ENCODE results near the gene DPYD.

DPYD gene

DNA sequence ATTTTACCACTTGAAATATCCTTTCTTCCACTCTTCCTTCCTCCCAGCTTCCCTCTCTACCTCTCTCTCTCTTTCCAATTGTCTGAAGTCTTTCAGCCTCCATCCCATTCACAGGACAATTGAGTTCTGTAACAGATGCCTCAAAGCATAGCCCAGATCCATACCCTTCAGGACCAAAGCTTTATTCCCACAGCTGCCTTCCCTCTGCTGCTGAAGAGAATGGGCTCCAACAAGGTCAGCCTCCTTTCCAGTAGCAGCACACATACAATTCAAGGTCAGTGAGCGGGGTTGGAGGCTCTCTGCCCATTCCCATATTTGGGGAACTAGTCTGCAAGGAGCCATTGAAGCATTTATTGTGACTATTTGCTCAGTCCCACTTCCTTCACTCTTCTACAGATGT, 179.9 kb downstream of the DPYD start:
- no peaks in the 10 kb centered on the region for H3K9me3 Mint-ChIP-seq
- DNase-seq, result no peak

DNA sequence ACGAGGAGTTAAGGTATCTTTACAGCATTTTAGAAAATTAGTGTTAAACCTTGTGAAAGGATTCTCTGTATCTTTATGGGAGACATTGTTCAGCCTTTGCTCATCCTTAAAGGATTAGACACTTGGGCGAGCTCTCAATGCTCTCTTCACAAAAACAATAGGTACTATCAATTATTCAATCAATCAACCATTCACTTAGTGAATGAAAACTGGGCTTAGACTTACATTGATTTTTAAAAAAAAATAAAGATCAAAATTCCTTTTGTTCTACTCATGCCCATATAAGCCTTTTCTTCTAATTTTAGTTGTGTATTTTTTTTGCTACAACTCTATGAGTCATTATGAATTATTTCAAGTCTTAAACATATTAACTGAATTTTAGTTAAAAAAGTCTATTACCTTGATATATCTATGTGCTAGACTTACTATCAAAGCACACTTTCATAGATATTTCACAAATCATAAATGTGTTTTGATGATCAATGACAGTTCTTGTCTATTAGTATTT, 181.2 kb downstream of the DPYD start:
- Mint-ChIP-seq H3K4me3 (no peak overlapping the region), H3K9me3 (no peaks in the 10 kb centered on the region), H3K36me3 (ENCODE audit: insufficient read depth) (peaks cover 3% of the 10 kb centered on the region), H3K4me1 (ENCODE audit: low read depth in 2 of 2) (peaks cover 7 to 10% of the 10 kb centered on the region in 2 donors), H3K27ac (no peak overlapping the region), H3K27me3 (no peaks in the 10 kb centered on the region)
- ATAC-seq (replicated peaks) (no peak), DNase-seq (no peak)

More for the DNA sequence above, 179.9 kb downstream of the DPYD start:
- Mint-ChIP-seq H3K27ac (no peak overlapping the region), H3K4me3 (no peak overlapping the region), H3K4me1 (ENCODE audit: low read depth in 2 of 2) (peaks cover 7 to 15% of the 10 kb centered on the region in 2 donors), H3K27me3 (no peaks in the 10 kb centered on the region), H3K36me3 (ENCODE audit: insufficient read depth) (peaks cover 3% of the 10 kb centered on the region)
- ATAC-seq (replicated peaks), result no peak

DNA sequence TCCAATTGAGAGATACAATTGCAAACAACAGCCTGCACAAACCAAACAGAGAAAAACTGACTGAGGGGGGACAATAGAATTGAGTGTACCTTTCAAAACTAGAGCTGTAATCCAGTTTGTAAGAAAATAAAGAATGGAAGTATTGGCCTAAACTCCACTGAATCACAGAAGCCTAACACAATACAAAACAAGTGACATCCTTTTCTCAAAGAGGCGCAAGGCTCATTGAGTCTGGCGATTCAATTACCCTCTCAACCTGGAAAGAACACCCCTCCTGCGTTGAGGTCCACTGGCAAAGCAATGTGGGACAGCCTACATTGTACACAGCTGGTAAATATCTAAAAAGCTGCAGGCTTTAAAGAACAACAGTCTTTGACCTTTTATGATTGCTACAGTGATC, 182.6 kb downstream of the DPYD start:
- no peaks in the 10 kb centered on the region for H3K27me3 Mint-ChIP-seq

DNA sequence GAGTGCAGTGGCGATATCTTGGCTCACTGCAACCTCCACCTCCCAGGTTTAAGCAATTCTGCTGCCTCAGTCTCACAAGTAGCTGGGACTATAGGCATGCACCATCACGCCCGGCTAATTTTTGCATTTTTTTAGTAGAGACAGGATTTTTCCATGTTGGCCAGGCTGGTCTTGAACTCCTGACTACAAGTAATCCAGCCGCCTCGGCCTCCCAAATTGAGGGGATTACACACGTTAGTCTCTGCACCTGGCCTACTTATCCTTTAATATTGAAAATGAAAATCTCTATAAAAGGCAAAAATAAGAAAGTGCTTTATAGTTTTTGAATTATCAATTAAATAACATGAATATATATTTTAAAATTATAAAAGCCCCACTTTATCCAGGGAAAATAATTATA, 190.6 kb downstream of the DPYD start:
- H3K4me1 Mint-ChIP-seq (ENCODE audit: low read depth in 2 of 2), result peaks cover 2 to 15% of the 10 kb centered on the region in 2 donors
- H3K36me3 Mint-ChIP-seq (ENCODE audit: insufficient read depth), result peaks cover 5% of the 10 kb centered on the region
- H3K27ac Mint-ChIP-seq, result no peak overlapping the region
- no peaks in the 10 kb centered on the region for H3K27me3 Mint-ChIP-seq
- H3K9me3 Mint-ChIP-seq, result no peaks in the 10 kb centered on the region
- H3K4me3 Mint-ChIP-seq, result no peak overlapping the region
- DNase-seq (no peak), ATAC-seq (replicated peaks) (no peak)

More for the DNA sequence above, 182.6 kb downstream of the DPYD start:
- Mint-ChIP-seq H3K27ac (no peak overlapping the region), H3K4me3 (no peak overlapping the region), H3K9me3 (no peaks in the 10 kb centered on the region), H3K36me3 (ENCODE audit: insufficient read depth) (peaks cover 3% of the 10 kb centered on the region), H3K4me1 (ENCODE audit: low read depth in 2 of 2) (peaks cover 5 to 14% of the 10 kb centered on the region in 2 donors)
- DNase-seq (no peak), ATAC-seq (replicated peaks) (no peak)

DNA sequence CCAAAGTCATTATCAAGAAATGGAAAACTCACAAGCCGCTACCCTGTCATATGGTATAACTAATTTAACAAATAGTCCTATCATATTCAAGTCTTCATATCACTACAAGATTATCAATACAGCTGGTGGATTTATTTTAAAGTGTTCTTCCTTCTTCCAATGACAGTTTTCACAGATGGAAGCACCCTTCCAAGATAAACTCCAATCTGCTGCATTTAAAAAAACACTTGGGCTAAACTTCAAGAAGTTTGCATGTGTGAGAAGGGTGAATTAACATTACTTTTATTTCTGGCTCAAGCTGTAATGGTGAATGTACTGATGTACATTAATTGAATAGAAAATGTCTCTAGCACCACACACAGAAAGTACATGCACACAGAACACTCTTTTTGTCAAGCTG, 192.4 kb downstream of the DPYD start:
- Mint-ChIP-seq H3K27me3 (no peaks in the 10 kb centered on the region), H3K4me3 (no peak overlapping the region), H3K27ac (no peak overlapping the region), H3K9me3 (no peaks in the 10 kb centered on the region), H3K36me3 (ENCODE audit: insufficient read depth) (peaks cover 5% of the 10 kb centered on the region), H3K4me1 (ENCODE audit: low read depth in 2 of 2) (peaks cover 5 to 17% of the 10 kb centered on the region in 2 donors)
- no peak for ATAC-seq (replicated peaks)
- DNase-seq, result no peak

DNA sequence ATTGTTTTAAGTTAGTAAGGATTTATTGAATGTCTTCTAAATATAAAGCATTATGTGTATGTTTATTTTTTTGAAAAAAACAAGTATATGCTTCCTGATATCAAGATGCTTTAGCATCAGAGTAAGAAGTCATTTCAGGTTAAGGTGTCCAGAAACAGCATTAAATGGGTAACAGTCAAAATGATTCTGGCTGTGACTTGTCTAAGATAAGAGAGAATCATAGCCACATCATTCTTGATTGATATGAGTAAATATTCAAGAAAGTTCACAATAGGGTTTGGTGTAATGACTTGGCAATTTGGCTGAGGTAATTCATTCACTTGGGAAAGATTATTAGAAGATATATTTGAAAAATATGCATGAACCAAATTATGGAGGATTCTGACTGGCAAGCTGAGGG, 193.8 kb downstream of the DPYD start:
- no peak overlapping the region for H3K4me3 Mint-ChIP-seq
- H3K27me3 Mint-ChIP-seq, result no peaks in the 10 kb centered on the region
- no peaks in the 10 kb centered on the region for H3K9me3 Mint-ChIP-seq
- ATAC-seq (replicated peaks) (no peak), DNase-seq (no peak)
- H3K36me3 Mint-ChIP-seq (ENCODE audit: insufficient read depth), result peaks cover 2% of the 10 kb centered on the region
- H3K4me1 Mint-ChIP-seq (ENCODE audit: low read depth in 2 of 2), result peaks cover 5 to 17% of the 10 kb centered on the region in 2 donors
- peak overlapping the region in 1 of 2 donors; percentile 4 for H3K27ac Mint-ChIP-seq

DNA sequence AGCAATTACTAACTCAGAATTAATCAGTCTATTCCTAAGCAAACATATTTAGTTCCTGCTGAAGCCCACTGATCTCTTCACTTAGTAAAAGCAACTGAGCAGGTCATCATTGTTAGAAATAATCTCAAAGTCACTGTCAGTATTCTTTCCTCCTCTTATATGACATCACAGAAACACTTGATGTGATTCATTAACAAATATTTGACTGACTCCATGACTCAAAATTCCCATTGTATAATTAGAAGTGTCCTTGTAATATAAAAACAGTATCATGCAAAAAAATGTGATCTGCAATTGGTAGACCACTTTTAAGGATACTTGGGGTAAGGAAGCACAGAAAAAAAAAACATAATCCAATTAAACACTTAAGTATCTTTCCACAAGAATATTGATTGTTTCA, 194.4 kb downstream of the DPYD start:
- H3K9me3 Mint-ChIP-seq, result no peaks in the 10 kb centered on the region
- H3K4me1 Mint-ChIP-seq (ENCODE audit: low read depth in 2 of 2), result peaks cover 5 to 17% of the 10 kb centered on the region in 2 donors
- H3K27me3 Mint-ChIP-seq, result no peaks in the 10 kb centered on the region
- no peak overlapping the region for H3K4me3 Mint-ChIP-seq
- H3K27ac Mint-ChIP-seq, result no peak overlapping the region
- DNase-seq, result no peak
- H3K36me3 Mint-ChIP-seq (ENCODE audit: insufficient read depth), result no peaks in the 10 kb centered on the region
- ATAC-seq (replicated peaks), result no peak

DNA sequence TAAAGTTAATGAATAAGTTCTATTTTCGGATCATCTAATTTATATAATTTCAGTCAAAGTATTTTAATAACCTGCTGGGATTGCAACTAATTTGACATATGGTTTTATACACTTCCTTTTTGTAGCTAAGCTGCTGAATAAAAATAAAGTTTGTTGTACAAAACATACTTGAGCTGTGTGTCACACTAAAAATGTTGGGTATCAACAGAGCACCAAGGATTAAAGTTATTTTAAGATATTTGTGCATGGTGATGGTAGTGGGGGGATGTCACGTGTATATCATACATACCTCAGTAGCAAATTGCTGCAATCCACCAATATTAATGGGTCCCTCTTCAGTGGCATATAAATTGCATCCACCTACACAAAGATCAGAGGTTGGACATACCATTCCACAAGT, 199.6 kb downstream of the DPYD start:
- Mint-ChIP-seq H3K4me3 (no peak overlapping the region), H3K27me3 (no peaks in the 10 kb centered on the region), H3K36me3 (ENCODE audit: insufficient read depth) (peaks cover 21% of the 10 kb centered on the region), H3K9me3 (no peaks in the 10 kb centered on the region), H3K27ac (no peak overlapping the region), H3K4me1 (ENCODE audit: low read depth in 2 of 2) (peaks cover 3 to 6% of the 10 kb centered on the region in 2 donors)
- DNase-seq (no peak), ATAC-seq (replicated peaks) (no peak)

DNA sequence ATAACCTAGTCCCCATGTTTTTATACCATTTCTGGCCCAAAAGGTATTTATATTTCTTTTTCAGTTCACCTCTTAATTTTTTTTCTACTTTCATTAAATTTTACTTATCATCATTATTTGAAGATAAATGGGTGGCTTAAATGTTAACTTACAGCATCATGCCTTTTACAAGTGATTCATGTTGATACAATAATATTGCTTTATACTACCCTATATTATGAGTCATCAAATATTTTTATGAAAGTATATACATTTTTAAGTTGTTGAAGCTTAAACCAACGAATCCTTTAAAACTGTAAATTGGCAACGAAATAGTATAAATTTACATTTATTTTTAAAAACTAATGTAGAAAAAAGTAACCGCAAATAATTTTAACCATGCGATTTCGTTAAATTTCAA, 207.9 kb downstream of the DPYD start:
- Mint-ChIP-seq H3K4me1 (ENCODE audit: low read depth in 2 of 2) (no peaks in the 10 kb centered on the region), H3K9me3 (no peaks in the 10 kb centered on the region), H3K27me3 (no peaks in the 10 kb centered on the region), H3K36me3 (ENCODE audit: insufficient read depth) (peaks cover 2% of the 10 kb centered on the region), H3K27ac (no peak overlapping the region), H3K4me3 (no peak overlapping the region)
- no peak for ATAC-seq (replicated peaks)
- DNase-seq, result no peak

DNA sequence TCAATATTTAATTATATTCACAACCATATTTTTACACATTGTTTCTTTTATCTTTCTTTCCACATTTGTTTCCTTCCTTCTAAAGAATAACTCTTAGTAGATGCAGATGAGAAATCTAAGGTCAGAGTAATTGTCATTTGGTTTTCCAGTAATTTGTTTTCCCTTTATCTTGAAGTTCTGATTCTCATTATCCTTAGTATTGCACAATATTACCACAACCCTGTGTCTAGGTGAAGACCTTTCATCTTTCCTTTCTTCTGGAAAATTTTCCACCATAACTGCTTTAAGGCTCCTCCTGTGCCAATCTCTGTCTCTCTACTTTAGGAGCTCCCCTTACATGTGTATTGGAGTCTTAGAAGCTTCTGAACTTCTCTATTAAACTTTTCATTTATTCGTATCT, 209.0 kb downstream of the DPYD start:
- no peak overlapping the region for H3K27ac Mint-ChIP-seq
- no peaks in the 10 kb centered on the region for H3K4me1 Mint-ChIP-seq (ENCODE audit: low read depth in 2 of 2)
- ATAC-seq (replicated peaks) (no peak), DNase-seq (no peak)
- no peaks in the 10 kb centered on the region for H3K27me3 Mint-ChIP-seq
- H3K4me3 Mint-ChIP-seq, result no peak overlapping the region
- H3K36me3 Mint-ChIP-seq (ENCODE audit: insufficient read depth), result no peaks in the 10 kb centered on the region
- no peaks in the 10 kb centered on the region for H3K9me3 Mint-ChIP-seq

DNA sequence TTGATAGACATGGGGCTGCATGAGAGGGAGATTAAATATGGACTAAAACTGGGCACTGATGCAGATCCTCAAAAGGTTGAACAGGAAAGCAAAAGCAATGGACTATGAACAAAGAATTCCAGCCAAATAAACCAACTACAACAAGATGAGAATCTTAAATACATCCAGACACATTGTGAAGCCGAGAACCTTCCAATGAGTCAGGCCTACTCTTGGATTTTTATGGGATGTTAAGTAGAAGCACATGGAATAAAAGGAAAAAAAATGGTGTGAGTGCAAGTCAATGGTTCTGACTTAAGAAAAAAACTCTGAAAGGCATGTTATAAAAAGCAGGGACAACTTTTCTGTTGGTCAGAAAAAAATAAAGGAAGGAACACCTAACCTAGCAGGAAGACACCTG, 227.2 kb downstream of the DPYD start:
- Mint-ChIP-seq H3K4me1 (ENCODE audit: low read depth in 2 of 2) (peaks cover 0 to 7% of the 10 kb centered on the region in 2 donors), H3K4me3 (no peak overlapping the region), H3K36me3 (ENCODE audit: insufficient read depth) (peaks cover 8% of the 10 kb centered on the region), H3K27ac (no peak overlapping the region), H3K27me3 (no peaks in the 10 kb centered on the region), H3K9me3 (no peaks in the 10 kb centered on the region)
- DNase-seq (no peak), ATAC-seq (replicated peaks) (no peak)

DNA sequence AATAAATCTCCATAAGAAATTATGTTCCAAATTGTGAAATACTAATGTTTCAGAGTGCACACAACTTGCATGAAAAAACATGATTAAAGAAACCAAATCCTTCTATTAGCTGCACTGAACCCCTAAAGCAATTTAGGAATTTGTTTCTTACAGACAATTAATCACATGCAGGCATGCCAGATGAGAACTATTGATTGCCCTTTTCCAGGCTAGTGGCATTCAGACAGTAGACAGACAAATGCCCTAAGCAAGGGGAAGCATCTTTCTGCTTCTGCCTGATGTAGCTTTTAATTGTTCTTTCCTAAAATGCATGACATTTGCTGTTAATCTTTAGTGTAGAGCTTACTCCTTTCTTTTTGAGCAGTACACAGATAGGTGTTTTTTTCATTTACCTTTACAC, 229.5 kb downstream of the DPYD start:
- no peak for ATAC-seq (replicated peaks)
- H3K9me3 Mint-ChIP-seq, result no peaks in the 10 kb centered on the region
- peaks cover 0 to 7% of the 10 kb centered on the region in 2 donors for H3K4me1 Mint-ChIP-seq (ENCODE audit: low read depth in 2 of 2)
- H3K4me3 Mint-ChIP-seq, result no peak overlapping the region
- DNase-seq, result no peak
- H3K36me3 Mint-ChIP-seq (ENCODE audit: insufficient read depth), result peaks cover 8% of the 10 kb centered on the region
- H3K27me3 Mint-ChIP-seq, result no peaks in the 10 kb centered on the region
- no peak overlapping the region for H3K27ac Mint-ChIP-seq

DNA sequence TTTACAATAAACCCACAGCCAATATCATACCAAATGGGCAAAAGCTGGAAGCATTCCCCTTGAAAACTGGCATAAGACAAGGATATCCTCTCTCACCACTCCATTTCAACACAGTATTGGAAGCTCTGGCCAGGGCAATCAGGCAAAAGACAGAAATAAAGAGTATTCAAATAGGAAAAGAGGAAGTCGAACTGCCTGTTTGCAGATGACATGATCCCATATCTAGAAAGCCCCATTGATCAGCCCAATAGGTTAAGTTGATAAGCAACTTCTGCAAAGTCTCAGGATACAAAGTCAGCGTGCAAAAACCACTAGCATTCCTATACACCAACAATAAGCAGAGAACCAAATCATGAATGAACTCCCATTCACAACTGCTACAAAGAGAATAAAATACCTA, 235.5 kb downstream of the DPYD start:
- no peaks in the 10 kb centered on the region for H3K9me3 Mint-ChIP-seq
- no peaks in the 10 kb centered on the region for H3K27me3 Mint-ChIP-seq
- no peak overlapping the region for H3K27ac Mint-ChIP-seq
- DNase-seq (no peak), ATAC-seq (replicated peaks) (no peak)
- peaks cover 0 to 12% of the 10 kb centered on the region in 2 donors for H3K4me1 Mint-ChIP-seq (ENCODE audit: low read depth in 2 of 2)
- H3K4me3 Mint-ChIP-seq, result no peak overlapping the region
- peaks cover 4% of the 10 kb centered on the region for H3K36me3 Mint-ChIP-seq (ENCODE audit: insufficient read depth)

DNA sequence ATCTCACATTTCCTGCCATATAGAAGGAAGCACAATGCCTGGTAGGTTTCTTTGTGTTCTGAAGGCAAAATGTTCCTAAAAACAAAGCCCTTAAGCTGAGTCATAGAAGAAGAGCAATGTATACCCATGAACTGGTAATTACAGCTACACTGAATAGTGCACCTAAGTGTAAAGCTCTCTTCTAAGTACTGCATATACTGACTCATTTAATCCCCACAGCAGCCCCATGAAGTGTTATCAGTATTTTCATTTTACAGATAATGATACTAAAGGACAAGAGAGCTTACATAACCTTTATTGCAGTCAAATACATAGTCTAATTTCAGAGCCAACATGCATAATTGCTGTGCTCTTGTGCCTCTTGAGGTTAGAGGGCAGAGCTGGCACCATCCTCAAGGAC, 239.9 kb downstream of the DPYD start:
- Mint-ChIP-seq H3K36me3 (ENCODE audit: insufficient read depth) (peaks cover 5% of the 10 kb centered on the region), H3K4me1 (ENCODE audit: low read depth in 2 of 2) (peaks cover 0 to 6% of the 10 kb centered on the region in 2 donors), H3K9me3 (peaks cover 0 to 4% of the 10 kb centered on the region in 2 donors), H3K27ac (no peak overlapping the region), H3K27me3 (no peaks in the 10 kb centered on the region), H3K4me3 (no peak overlapping the region)
- ATAC-seq (replicated peaks) (no peak), DNase-seq (no peak)

DNA sequence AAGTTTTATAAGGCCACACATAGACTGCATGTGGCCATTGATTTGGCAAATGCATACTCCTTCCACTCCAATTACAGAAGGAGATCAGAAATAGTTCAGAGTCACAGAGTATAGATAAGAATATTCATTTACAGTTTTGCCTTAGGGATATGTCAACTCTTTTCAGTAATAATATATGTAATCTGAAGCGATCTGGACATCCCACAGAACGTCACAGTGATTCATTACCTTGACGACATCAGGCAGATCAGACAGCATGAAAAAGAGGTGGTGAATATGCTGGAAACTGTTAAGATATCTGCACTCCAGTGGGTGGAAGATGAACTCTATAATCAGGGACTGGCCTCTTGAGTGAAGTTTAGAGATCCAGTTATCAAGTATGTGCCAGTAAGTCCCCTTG, 240.4 kb downstream of the DPYD start:
- H3K4me3 Mint-ChIP-seq, result no peak overlapping the region

More for the DNA sequence above, 240.4 kb downstream of the DPYD start:
- H3K9me3 Mint-ChIP-seq, result peaks cover 0 to 4% of the 10 kb centered on the region in 2 donors
- DNase-seq (no peak), ATAC-seq (replicated peaks) (no peak)
- peaks cover 0 to 2% of the 10 kb centered on the region in 2 donors for H3K4me1 Mint-ChIP-seq (ENCODE audit: low read depth in 2 of 2)
- no peaks in the 10 kb centered on the region for H3K27me3 Mint-ChIP-seq
- H3K27ac Mint-ChIP-seq, result no peak overlapping the region
- peaks cover 4% of the 10 kb centered on the region for H3K36me3 Mint-ChIP-seq (ENCODE audit: insufficient read depth)
